Heart right ventricle (tissue), 16 donors: ENCODE measurements around the gene IRF3. TPM values are rescaled to one million over a fixed set of nuclear protein-coding genes. Genes with fewer than 3 reads are reported as not detected.

Experiments
- ATAC-seq, 8 donors: fragments of 200-7000 bp; cut with Tn5 transposase; one replicate each; pipeline ENCODE4 v1.9.1; 2020; ENCODE audit warnings: mild to moderate bottlenecking in 8 of 8, moderate library complexity in 8 of 8, moderate number of reproducible peaks in 1 of 8
- DNase-seq, 2 donors: peaks; one replicate each; pipeline ENCODE4 v3.0.0-alpha.2; 2020
- H3K27ac ChIP-seq, 10 donors: fragments of 200-600 bp; sonication (generic) in 2 of 10; one replicate each; pipeline versions ENCODE4 v1.5.0 to v1.8.0; 2020 to 2022; ENCODE audit warnings: mild to moderate bottlenecking in 3 of 10
- H3K27me3 ChIP-seq, 7 donors: fragments of 200-600 bp; one replicate each; pipeline ENCODE4 v1.8.0; 2021 to 2022; ENCODE audit warnings: mild to moderate bottlenecking in 2 of 7
- H3K36me3 ChIP-seq, 9 donors: fragments of 200-600 bp; sonication (generic) in 1 of 9; one replicate each; pipeline versions ENCODE4 v1.5.0 to v1.8.0; 2020 to 2022; ENCODE audit warnings: mild to moderate bottlenecking in 2 of 9
- H3K4me1 ChIP-seq, 9 donors: fragments of 200-600 bp; sonication (generic) in 1 of 9; one replicate each; pipeline versions ENCODE4 v1.5.0 to v1.8.0; 2020 to 2022; ENCODE audit warnings: mild to moderate bottlenecking in 4 of 9
- H3K4me3 ChIP-seq, 10 donors: fragments of 200-600 bp; sonication (generic) in 2 of 10; one replicate each; pipeline versions ENCODE4 v1.5.0 to v1.8.0; 2020 to 2022; ENCODE audit warnings: mild to moderate bottlenecking in 7 of 10, moderate library complexity in 2 of 10
- H3K9me3 ChIP-seq, 11 donors: fragments of 200-600 bp in 10 of 11; sonication (generic) in 2 of 11; one replicate each; pipeline versions ENCODE4 v1.5.0 to v1.8.0; 2013 to 2022; ENCODE audit warnings: mild to moderate bottlenecking in 2 of 11, control low read depth in 1 of 11, moderate library complexity in 1 of 11
- CTCF ChIP-seq, 9 donors: fragments of 200-600 bp; sonication (generic) in 2 of 9; IDR thresholded peaks; one replicate each; pipeline versions ENCODE4 v1.5.0 to v1.8.0; 2021 to 2022; ENCODE audit warnings: antibody characterized with exemption in 9 of 9, mild to moderate bottlenecking in 5 of 9, moderate library complexity in 1 of 9
- WGBS, 2 donors: extraction: QIAGEN DNeasy Blood & Tissue Kit; methylation state at CpG; one replicate each; pipeline ENCODE4 v1.1.7; 2013; ENCODE audit warnings: inconsistent platforms in 1 of 2; 5-methylcytosine and 5-hydroxymethylcytosine counted together
- intact Hi-C, 10 donors: fragments of 100-400 bp; cut with DNase I; formaldehyde crosslinking; loops; one replicate each; pipeline versions ENCODE4 v1.11.1 to v1.14.2; 2022
- polyA plus RNA-seq, 2 donors: library from polyadenylated mRNA; stranded (reverse); fragments of 200-250 nt; gene quantifications; one replicate each; pipeline ENCODE4 v1.2.3, GENCODE V29; 2013
- total RNA-seq, 10 donors: library from RNA; stranded (reverse); fragmentation: NEBNext Ultra II Directional in 3 of 10; extraction: Animal tissue kit (Norgen Biotek cat#: 25700) in 3 of 10; gene quantifications; one replicate each; pipeline versions ENCODE4 v1.2.1 to v1.2.4, GENCODE V29; 2021 to 2023
- donor health status: Arrhythmogenic right ventricular cardiomyopathy.
- donor health status: ischemic (EF 13 %, LVEDD 7.1; RV severe dilation, severe dysfunction).
- donor health status: healthy with polysubstance abuse.
- donor health status: DM: no; HTN: yes; CAD: no.
- donor health status: DM: no; HTN: no; CAD: no.
- donor health status: ischemic (EF 25% LVEDD 6.9; RV normal size, moderate dysfunction).
- donor health status: ischemic (EF 25% LVEDD 5.7; RV mildly dilated, moderate dysfunction).
- donor health status: healthy.
- donor health status: DM: yes; HTN: yes; CAD: no.
- donor health status: Ischemic cardiomyopathy.
- donor health status: ischemic (EF 35%, LVEDD 5.7; RV mildly dilated, moderate dysfunction).
- donor health status: nonischemic (EF 11% LVEDD 7.7; RV severe dilation, severe dysfunction).
- donor health status: DM: yes; HTN: yes; CAD: no.
- donor health status: PGD.
- donor health status: ischemic (EF 29% LVEDD 5.4; RV normal size, mild dysfunction).
- donor health status: nonischemic (EF 23%, LVEDD 6.1; RV moderate dilation, normal function).

The IRF3 gene
- total and polyA plus RNA-seq, 12 donors, result 22.3 to 84.2 (median 25.4) TPM

DNA sequence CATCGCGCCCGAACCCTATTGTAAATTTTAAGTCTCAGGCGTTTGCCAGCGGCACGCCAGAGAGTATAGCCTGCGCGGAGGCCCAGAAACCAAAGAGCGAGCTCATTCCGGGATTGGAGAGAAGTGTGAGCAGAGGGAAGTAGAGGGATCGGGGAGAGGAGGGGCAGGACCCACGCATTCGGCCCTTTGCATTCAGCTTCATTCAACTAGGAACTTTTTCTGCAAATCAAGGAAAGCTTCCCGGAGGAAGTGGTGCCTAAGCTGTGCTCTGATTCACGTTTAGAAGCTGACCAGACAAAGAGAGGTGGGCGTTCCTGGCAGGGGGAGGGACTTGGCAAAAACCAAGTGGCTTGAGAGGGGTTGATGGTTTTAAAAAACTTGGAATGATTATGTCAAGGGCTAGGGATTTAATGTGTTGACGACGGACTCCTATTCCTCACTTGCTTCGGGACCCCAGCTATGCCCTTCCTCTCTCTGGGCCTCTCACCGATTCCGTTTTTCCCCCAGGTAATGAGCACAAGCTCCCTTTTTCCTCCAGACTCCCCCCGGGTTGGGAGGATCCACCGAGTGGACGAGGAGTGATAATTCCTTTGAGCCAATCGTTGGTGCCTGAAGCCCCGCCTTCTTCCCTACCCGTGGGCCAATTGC, 10.6 kb upstream of the IRF3 start:
- Histone ChIP-seq H3K4me1 (peaks cover 17 to 54% (median 46%) of the 10 kb centered on the region in 9 donors), H3K4me3 (peak overlapping the region in 9 of 10 donors; percentile 9 to 92 (median 50)), H3K27me3 (no peaks in the 10 kb centered on the region), H3K36me3 (peaks cover 0 to 10% (median 4%) of the 10 kb centered on the region in 9 donors), H3K9me3 (no peaks in the 10 kb centered on the region), H3K27ac (peak overlapping the region; percentile 73 to 99 (median 90))
- TF ChIP-seq CTCF (IDR thresholded peaks at IDR 0.05), result no peak
- intact Hi-C loops, result loop anchor here in 8 of 10 donors (1.0 to 10.0 kb wide), 13 partner anchors 31 to 224 kb away; partner anchors contain the start of genes PRR12 (in 3 of the 8), RRAS (in 3 of the 8), NOSIP (in 2 of the 8) and PRRG2 (in 2 of the 8)
- peak; percentile 80 to 92 for DNase-seq
- ATAC-seq, result peak; percentile 32 to 63 (median 49)
- WGBS, 2 donors, result 1 to 2% methylated on average over 27 of the region's 27 CpGs

GRCh38 chr19:49672131-49672919, 6.7 kb upstream of the IRF3 start:
- H3K4me3 ChIP-seq, result peak overlapping the region in 5 of 10 donors; percentile 27 to 38 (median 28)
- H3K27me3 ChIP-seq, result no peaks in the 10 kb centered on the region
- peaks cover 0 to 20% (median 0%) of the 10 kb centered on the region in 9 donors for H3K36me3 ChIP-seq
- 23% methylated on average over 28 of the region's 28 CpGs for WGBS, 2 donors
- ATAC-seq (peak in 1 of 8 donors; percentile 8), DNase-seq (peak; percentile 76 to 83)
- TF ChIP-seq CTCF (IDR thresholded peaks at IDR 0.05), result peak; percentile 80 to 94 (median 90)
- intact Hi-C loops, result loop anchor here in 4 of 10 donors (5.0 to 10.0 kb wide), 4 partner anchors 78 to 98 kb away; partner anchors contain the start of genes PRR12 (in 2 of the 4), NOSIP (in 1 of the 4) and PRRG2 (in 1 of the 4)
- peaks cover 0 to 18% (median 12%) of the 10 kb centered on the region in 9 donors for H3K4me1 ChIP-seq
- no peaks in the 10 kb centered on the region for H3K9me3 ChIP-seq
- H3K27ac ChIP-seq, result peak overlapping the region in 8 of 10 donors; percentile 42 to 76 (median 60)

DNA sequence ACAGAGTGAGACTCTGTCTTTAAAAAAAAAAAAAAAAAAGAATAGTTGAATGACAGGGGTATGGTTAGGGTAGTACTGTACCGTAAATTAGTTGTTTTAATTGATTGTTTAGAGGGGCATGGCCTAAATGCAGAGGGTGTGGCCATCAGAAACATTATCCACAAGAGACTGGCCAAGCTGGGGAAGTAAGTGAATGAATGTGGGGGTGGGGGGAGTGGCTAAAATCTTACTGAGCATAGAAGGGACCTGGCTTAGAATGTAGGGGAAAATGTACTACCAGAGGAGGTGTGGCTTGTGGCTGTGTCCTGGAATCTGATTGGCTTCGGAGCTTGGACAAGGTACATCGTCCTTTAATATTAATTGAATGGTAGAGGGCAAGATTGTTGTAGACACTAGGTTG, 3.9 kb upstream of the IRF3 start:
- intact Hi-C loops, result loop anchor here in 3 of 10 donors (5.0 kb wide), 2 partner anchors 77 to 87 kb away; partner anchors contain the start of genes PRR12 (in 2 of the 3), NOSIP (in 1 of the 3) and PRRG2 (in 1 of the 3)

More for the DNA sequence above, 3.9 kb upstream of the IRF3 start:
- H3K4me3 ChIP-seq, result no peak overlapping the region
- no peaks in the 10 kb centered on the region for H3K9me3 ChIP-seq
- no peak overlapping the region for H3K27ac ChIP-seq
- WGBS, 2 donors, result 94 to 98% methylated on average over 3 of the region's 3 CpGs
- ATAC-seq (no peak), DNase-seq (no peak)
- no peak for TF ChIP-seq CTCF (IDR thresholded peaks at IDR 0.05)
- peaks cover 0 to 20% (median 0%) of the 10 kb centered on the region in 9 donors for H3K36me3 ChIP-seq
- H3K4me1 ChIP-seq, result peaks cover 7 to 23% (median 17%) of the 10 kb centered on the region in 9 donors
- H3K27me3 ChIP-seq, result no peaks in the 10 kb centered on the region
